OCI-M2 (cell line): ENCODE results near the gene PLXNC1.

Source experiments
- DNase-seq: peaks from one replicate; lab custom pipeline; 2025; ENCODE audit not compliant: unreplicated experiment; lab: John Stamatoyannopoulos, UW

PLXNC1 gene

GRCh38 chr12:94178882-94179281 lies 30.5 kb downstream of the PLXNC1 start:
- peak; percentile 6 for DNase-seq

DNA sequence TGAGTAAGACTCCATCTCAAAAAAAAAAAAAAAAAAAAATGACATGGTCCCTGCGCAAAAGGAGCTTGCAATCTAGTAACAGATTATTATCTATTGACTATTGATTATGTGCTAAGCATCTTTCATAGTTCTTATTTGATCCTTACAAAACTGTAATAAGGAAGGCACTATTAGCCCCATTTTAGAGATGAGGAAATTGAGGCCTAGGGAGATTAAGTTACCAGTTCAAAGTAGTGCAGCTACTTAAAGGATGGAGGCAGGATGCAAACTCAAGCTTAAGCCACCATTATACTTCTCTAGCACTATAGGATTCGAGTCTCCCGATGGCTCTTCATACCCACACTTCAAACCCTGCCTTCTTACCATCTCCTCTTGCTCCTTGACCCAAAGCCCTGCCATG lies 31.3 kb downstream of the PLXNC1 start:
- no peak for DNase-seq

GRCh38 chr12:94180558-94181296 lies 32.4 kb downstream of the PLXNC1 start:
- no peak for DNase-seq

- DNase-seq, result no peak
Observed at GRCh38 chr12:94182986-94183707, 34.8 kb downstream of the PLXNC1 start.

GRCh38 chr12:94183708-94184379 lies 35.5 kb downstream of the PLXNC1 start:
- no peak for DNase-seq

DNA sequence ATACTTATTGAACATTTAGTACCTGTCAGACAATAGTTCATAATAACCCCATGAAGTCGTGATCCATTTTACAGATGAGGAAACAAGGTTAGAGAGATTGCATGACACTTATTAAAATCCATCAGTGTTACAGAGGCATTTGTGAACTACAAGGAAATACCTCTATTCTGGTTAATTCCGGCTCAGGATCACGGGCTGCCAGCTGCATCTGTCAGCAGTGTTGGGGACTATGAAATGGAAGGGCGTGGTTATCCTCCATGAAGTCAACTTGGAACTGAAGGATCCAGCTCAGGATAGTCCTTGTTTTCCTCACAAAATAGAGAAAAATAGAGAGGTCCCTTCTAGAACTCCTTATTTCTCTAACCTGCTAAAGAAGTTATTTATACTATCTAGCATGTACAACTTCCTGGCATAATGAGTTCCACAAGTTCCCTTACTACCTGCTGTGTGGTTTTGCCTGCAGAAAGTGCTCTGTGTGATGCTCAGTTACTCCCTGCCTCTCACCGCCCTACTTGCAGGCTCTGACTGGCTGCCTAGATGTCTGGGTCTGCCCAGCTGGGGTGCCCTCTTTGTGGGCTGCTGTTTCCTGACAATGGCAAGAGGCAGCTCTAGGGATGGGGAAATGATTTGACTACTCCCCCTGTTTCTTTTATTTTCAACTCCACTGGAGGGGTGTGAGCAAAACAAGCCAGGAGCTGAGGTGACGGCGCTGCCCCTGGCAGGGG lies 36.8 kb downstream of the PLXNC1 start:
- no peak for DNase-seq

- no peak for DNase-seq
Observed at GRCh38 chr12:94185801-94186200, 37.4 kb downstream of the PLXNC1 start.

DNA sequence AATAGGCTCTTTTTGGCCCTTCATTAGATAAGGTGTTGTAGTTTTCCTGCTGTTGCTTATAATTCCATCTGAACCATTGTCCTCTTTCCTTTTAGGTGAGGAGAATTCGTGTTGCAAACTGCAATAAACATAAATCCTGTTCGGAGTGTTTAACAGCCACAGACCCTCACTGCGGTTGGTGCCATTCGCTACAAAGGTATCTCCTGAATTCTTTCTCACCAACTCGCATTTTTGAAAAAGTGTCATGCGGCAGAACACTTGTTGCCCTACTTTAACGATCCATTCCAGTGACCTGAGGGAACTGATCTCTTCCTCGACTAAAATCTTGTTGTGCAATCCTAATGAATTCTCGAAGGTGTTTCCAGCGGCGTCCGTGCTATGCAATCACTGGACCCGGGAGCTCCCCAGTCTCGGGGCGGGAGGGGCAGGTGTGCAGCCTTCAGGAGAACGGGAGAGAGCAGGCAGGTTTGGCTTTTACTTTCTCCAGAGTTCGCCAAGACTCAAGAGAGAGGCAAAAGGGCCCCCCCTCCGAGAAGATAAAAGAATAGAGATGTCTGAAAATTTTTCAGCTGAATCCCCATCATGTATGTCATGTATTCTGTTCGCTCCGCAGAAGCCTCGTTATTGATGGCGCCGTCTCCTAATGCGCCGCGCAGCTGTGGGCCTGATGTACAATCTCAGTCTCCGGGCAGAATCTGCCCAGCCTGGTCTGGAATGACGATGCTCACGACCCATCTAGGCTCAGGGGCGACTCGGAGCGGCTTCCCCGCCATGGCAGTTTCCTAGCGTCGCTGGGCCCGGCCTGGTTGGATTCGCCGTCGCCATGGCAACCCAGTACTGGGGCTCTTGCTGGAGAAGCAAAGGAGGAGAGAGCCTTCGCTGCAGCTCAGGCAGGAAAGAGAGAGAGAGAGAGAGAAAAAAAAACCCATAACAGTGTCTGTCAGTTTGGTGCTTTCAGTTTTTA lies 38.2 kb downstream of the PLXNC1 start:
- no peak for DNase-seq

DNA sequence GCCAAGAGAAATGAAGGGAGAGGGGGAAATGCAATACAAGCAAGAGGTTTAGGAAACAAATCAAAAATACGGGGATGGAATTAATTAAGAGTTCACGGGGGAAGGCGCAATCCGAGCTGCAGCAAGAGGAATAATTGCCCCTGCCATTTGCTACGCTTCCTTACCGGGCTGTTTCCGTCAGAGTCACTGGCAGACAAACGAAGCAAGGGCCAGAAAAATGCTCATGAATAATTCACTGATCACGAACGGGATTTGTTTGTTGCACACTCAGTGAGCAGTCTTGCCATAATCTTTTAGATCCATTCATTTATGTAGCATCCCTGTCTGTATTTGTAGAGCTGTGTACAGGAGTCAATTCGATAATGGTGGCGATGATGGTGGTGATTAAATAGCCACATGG lies 39.0 kb downstream of the PLXNC1 start:
- DNase-seq, result no peak

DNA sequence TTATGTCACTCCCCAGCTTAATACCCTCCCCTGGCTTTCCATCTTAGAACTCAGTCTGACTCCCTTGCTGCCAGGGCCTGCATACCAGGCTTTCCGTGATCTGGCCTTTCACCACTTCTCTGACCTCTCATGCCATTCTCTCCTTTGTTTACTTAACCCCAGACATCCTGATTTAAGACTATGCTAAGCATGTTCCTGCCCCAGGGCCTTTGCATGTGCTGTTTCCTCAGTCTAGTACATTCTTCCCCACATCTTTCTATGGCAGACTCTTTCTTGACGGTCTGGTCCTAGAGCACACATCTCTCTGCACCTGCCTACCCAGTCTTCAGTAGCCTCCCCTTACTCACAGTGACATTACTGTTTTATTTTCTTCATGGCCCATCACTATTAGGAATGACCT lies 42.2 kb downstream of the PLXNC1 start:
- no peak for DNase-seq

GRCh38 chr12:94191023-94191422 lies 42.6 kb downstream of the PLXNC1 start:
- DNase-seq, result no peak

GRCh38 chr12:94191811-94192210 lies 43.4 kb downstream of the PLXNC1 start:
- no peak for DNase-seq

DNA sequence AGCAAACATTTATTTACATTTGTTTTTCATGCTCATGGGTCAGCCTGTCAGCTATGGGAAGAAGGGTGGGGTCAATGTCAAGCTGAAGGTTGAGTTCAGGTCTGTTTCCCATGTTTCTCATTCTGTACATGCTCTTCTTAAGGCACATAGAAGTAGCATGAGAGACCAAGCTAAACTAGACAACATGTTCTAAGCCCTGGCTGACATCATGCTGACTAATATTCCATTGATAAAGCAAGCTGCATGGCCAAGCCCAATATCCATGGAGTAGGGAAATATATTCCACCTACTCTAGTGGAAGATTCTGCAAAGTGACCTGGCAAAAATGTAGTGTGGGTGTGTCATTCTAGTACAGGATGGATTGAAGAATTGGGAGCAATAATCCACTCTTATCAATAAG lies 44.1 kb downstream of the PLXNC1 start:
- DNase-seq, result no peak

DNA sequence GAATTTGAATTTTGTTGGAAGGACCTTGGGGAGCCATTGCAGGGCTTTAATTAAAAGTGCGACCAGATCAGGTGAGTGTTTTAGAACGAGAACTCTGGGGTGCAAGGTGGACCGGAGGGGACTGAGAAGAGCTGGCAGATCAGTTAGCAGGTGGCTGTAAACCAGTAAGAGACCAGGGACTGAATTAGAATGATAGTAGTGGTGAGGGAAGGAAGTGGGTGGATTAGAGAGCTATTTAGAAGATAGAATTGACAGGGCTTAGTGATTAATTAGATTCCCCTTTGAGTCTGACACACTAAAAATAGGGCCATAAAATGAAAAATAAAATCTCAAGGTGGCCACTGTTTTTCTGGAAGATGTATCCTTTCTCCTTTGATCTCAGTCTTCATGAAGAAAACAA lies 44.8 kb downstream of the PLXNC1 start:
- DNase-seq, result no peak

GRCh38 chr12:94195483-94195882 lies 47.1 kb downstream of the PLXNC1 start:
- DNase-seq, result no peak

GRCh38 chr12:94198469-94198868 lies 50.1 kb downstream of the PLXNC1 start:
- DNase-seq, result no peak

GRCh38 chr12:94198872-94199271 lies 50.5 kb downstream of the PLXNC1 start:
- DNase-seq, result no peak

DNA sequence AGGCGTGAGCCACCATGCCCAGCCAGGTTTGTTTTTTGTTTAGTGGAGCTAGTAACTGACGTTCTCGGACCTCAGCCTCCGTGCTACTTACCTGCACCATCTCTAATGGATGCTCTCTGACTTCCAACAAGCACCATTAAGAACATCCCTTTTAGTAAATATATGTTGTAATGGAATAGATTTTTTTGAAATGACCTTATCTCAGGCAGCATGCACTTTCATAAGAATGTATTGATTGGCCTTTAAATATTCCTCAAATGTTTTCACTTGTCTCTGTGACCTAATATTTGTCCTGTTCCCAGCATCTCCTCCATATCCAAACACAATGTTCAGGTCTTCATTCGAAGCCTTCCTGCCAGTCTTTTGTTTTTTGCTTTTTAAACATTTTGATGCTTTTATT lies 51.7 kb downstream of the PLXNC1 start:
- no peak for DNase-seq

GRCh38 chr12:94200695-94201094 lies 52.3 kb downstream of the PLXNC1 start:
- no peak for DNase-seq
